OCI-LY7 (cell line): ENCODE results near the gene ZNF385D. TPM values are rescaled to one million over a fixed set of nuclear protein-coding genes. Genes with fewer than 3 reads are reported as not detected.

ENCODE experiments used
- BruUV-seq: library from RNA; stranded (reverse); fragments of 400-500 nt; replicated peaks from 2 replicates; lab custom pipeline; 2021; lab: Mats Ljungman, UMichigan
- CTCF ChIA-PET: fragments of 300-600 bp; sonication (Branson Sonifier 250); formaldehyde crosslinking; loops from one replicate; lab custom pipeline; 2022; ENCODE audit warnings: antibody characterized with exemption; ENCODE audit not compliant: unreplicated experiment; lab: Charles Lee
- POLR2A ChIA-PET: fragments of 300-600 bp; sonication (Branson Sonifier 250); formaldehyde crosslinking; loops from one replicate; lab custom pipeline; 2022; ENCODE audit warnings: antibody characterized with exemption; lab: Charles Lee
- DNase-seq: peaks from one replicate; pipeline ENCODE4 v3.0.0-alpha.2; 2015; ENCODE audit warnings: low spot score
- H2AFZ ChIP-seq: fragments of 200-600 bp; sonication (generic), shearing (Covaris generic); 2 replicates; pipeline ENCODE4 v1.6.1; 2014; ENCODE audit warnings: mild to moderate bottlenecking, antibody characterized with exemption, low read length, moderate library complexity
- H3K27ac ChIP-seq: fragments of 200-600 bp; sonication (generic); 2 replicates; pipeline ENCODE4 v1.5.1; 2014; ENCODE audit warnings: mixed run types, low read depth, mild to moderate bottlenecking, moderate library complexity, low read length, inconsistent platforms; ENCODE audit not compliant: poor library complexity, severe bottlenecking
- H3K36me3 ChIP-seq: fragments of 200-600 bp; sonication (generic); 2 replicates; pipeline ENCODE4 v1.6.1; 2014; ENCODE audit warnings: mild to moderate bottlenecking, antibody characterized with exemption, low read length, moderate library complexity, mixed read lengths; ENCODE audit not compliant: insufficient read depth
- H3K4me1 ChIP-seq: fragments of 200-600 bp; sonication (generic); 2 replicates; pipeline ENCODE4 v1.5.1; 2014; ENCODE audit warnings: mild to moderate bottlenecking, low read length; ENCODE audit not compliant: insufficient read depth, poor library complexity, severe bottlenecking
- H3K4me2 ChIP-seq: fragments of 200-600 bp; sonication (generic); 2 replicates; pipeline ENCODE4 v1.6.1; 2014; ENCODE audit warnings: mild to moderate bottlenecking, low read length
- H3K4me3 ChIP-seq: fragments of 200-600 bp; sonication (generic); 2 replicates; pipeline ENCODE4 v1.5.1; 2014; ENCODE audit warnings: mild to moderate bottlenecking, low read depth, low read length; ENCODE audit not compliant: poor library complexity, severe bottlenecking
- H3K79me2 ChIP-seq: fragments of 200-600 bp; sonication (generic); 2 replicates; pipeline ENCODE4 v1.6.1; 2016; ENCODE audit warnings: low read depth, mild to moderate bottlenecking, low read length, moderate library complexity, mixed read lengths; ENCODE audit not compliant: insufficient read depth
- H3K9me2 ChIP-seq: fragments of 200-600 bp; sonication (generic); 2 replicates; pipeline ENCODE4 v1.6.1; 2016; ENCODE audit warnings: mild to moderate bottlenecking, low read length, mixed read lengths; ENCODE audit not compliant: insufficient read depth
- H3K9me3 ChIP-seq: fragments of 200-600 bp; sonication (generic); 2 replicates; pipeline ENCODE4 v1.6.1; 2014; ENCODE audit warnings: mild to moderate bottlenecking, mixed run types, low read length, mixed read lengths
- H4K20me1 ChIP-seq: fragments of 200-600 bp; sonication (generic); 2 replicates; pipeline ENCODE4 v1.6.1; 2014; ENCODE audit warnings: mild to moderate bottlenecking, antibody characterized with exemption, low read length, moderate library complexity, mixed read lengths; ENCODE audit not compliant: insufficient read depth
- EZH2phosphoT487 ChIP-seq: fragments of 200-600 bp; sonication (generic); IDR thresholded peaks from 2 replicates; pipeline ENCODE4 v1.6.1; 2018; ENCODE audit warnings: low read depth, borderline replicate concordance, mild to moderate bottlenecking, mixed run types, antibody characterized with exemption, low read length, moderate library complexity, mixed read lengths
- intact Hi-C: fragments of 100-400 bp; cut with micrococcal nuclease; formaldehyde crosslinking; loops from one replicate; pipeline ENCODE4 v1.10.0; 2022; ENCODE audit not compliant: unreplicated experiment
- total RNA-seq, 2 experiments: library from RNA; depleted of rRNA in 1 of 2; stranded (reverse); fragments of >200 nt in 1 of 2; shearing (Covaris generic) in 1 of 2; gene quantifications; 2 replicates each; pipeline ENCODE4 v1.2.3, GENCODE V29; 2014 to 2022
- TF ChIP-seq, protein P1 (sequence below): fragments of 200-600 bp; sonication (generic); conservative IDR thresholded peaks from 2 replicates; pipeline ENCODE4 v1.5.1; 2014; ENCODE audit warnings: mild to moderate bottlenecking, antibody characterized with exemption, low read length, moderate library complexity, mixed read lengths

ZNF385D gene
- total RNA-seq, 2 experiments from 2014 or later, result 0.13 TPM; not detected in 1

DNA sequence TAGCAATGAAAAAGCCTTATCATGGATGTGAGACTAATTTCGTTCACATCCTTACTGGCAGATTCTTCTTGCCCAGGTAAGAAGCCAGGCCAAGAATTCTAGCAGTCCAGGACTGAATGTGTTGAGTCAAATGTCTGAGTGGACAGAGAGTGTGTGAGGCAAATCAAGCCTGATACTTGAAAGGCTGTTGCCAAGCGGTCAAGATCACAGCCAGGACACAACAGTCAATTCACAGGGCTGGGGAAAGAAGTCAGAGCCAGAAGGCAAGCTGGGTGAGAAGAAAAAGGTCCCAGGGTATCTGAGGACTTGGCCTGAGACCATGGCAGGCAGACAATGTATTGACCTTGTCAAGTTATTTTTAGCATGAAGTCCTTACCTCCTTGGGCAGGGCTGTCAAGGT, 301.3 kb downstream of the ZNF385D start:
- no peak overlapping the region for H3K27ac ChIP-seq
- H3K79me2 ChIP-seq, result no peaks in the 10 kb centered on the region
- H4K20me1 ChIP-seq, result no peaks in the 10 kb centered on the region
- H3K4me1 ChIP-seq, result no peaks in the 10 kb centered on the region
- H3K9me3 ChIP-seq, result no peaks in the 10 kb centered on the region
- no peak overlapping the region for H3K4me2 ChIP-seq
- H3K4me3 ChIP-seq, result no peak overlapping the region
- CTCF ChIA-PET, result no interaction called here
- no peaks in the 10 kb centered on the region for H3K36me3 ChIP-seq
- no TSS peak for BruUV-seq
- DNase-seq, result no peak
- POLR2A ChIA-PET, result no interaction called here
- intact Hi-C loops, result no loop called here
- no peak overlapping the region for H2AFZ ChIP-seq
- TF ChIP-seq EZH2phosphoT487, result no peak
- no peaks in the 10 kb centered on the region for H3K9me2 ChIP-seq

DNA sequence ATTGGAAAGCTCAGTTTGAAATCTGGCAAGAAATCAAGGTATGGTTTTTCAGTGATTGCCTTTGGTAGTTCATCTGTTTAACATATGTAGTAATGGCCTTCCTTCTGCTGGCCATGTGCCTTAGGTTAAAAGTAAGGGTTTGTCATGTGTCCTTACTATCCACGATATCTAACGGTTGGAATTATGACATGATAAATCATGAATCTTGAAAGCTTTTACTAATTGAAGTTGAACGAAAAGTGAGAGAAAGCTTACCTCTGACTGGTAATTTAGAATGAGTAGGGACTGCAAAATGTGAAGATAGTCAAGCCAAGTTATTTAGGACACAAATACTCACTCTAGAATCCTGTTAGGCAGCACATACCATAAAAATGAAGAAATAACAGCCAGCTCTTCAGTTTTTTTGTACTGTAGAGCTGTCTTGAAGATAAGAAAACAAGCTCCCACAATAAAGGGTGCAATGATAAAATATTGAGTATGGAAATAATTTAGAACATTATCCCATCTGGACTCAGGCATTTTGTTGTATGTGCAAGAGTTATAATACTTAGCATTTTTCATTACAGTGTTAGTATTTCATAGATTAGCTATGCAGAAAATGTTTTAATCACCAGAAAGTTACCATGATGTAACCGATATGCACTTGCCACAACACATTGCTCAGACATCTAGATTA, 303.4 kb downstream of the ZNF385D start:
- Histone ChIP-seq H2AFZ (no peak overlapping the region), H3K9me2 (no peaks in the 10 kb centered on the region), H3K4me1 (no peaks in the 10 kb centered on the region), H3K4me3 (no peak overlapping the region), H3K27ac (no peak overlapping the region), H3K9me3 (no peaks in the 10 kb centered on the region), H3K79me2 (no peaks in the 10 kb centered on the region), H3K36me3 (no peaks in the 10 kb centered on the region), H4K20me1 (no peaks in the 10 kb centered on the region), H3K4me2 (no peak overlapping the region)
- TF ChIP-seq, protein P1, sequence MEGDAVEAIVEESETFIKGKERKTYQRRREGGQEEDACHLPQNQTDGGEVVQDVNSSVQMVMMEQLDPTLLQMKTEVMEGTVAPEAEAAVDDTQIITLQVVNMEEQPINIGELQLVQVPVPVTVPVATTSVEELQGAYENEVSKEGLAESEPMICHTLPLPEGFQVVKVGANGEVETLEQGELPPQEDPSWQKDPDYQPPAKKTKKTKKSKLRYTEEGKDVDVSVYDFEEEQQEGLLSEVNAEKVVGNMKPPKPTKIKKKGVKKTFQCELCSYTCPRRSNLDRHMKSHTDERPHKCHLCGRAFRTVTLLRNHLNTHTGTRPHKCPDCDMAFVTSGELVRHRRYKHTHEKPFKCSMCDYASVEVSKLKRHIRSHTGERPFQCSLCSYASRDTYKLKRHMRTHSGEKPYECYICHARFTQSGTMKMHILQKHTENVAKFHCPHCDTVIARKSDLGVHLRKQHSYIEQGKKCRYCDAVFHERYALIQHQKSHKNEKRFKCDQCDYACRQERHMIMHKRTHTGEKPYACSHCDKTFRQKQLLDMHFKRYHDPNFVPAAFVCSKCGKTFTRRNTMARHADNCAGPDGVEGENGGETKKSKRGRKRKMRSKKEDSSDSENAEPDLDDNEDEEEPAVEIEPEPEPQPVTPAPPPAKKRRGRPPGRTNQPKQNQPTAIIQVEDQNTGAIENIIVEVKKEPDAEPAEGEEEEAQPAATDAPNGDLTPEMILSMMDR, result no peak
- no peak for TF ChIP-seq EZH2phosphoT487
- DNase-seq, result no peak
- ChIA-PET CTCF (no interaction called here), POLR2A (interaction anchor here (0.6 to 1.0 kb wide), 3 partner anchors 18 to 287 kb away, joined by 3 to 4 read pairs (median 4); no protein-coding TSS in a partner anchor)
- intact Hi-C loops, result no loop called here
- BruUV-seq, result no TSS peak

DNA sequence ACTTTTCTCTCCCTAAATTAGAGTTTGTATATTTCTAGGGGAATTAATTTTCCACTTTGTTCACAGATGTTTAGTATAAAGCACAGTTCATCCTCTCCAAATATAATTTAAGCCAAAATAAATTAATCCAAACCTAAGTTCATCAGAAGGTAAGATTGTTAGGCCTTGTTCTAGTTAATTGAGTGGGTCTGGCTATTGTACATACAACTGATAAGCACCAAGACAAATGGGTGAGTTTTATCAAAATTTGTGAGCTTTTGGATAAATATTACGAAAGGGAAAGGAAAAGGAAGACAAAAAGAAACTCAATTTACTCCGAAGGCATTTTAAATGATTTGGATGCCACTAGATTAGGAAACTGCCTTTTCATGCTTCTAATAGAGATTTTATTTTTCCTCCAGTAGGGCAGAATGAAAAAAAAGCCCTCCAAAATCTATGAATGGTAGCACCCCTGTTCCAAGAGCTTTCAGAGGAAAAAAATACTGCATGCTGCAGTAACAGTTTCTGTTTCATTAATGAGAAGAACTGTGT, 304.0 kb downstream of the ZNF385D start:
- no peak for TF ChIP-seq EZH2phosphoT487
- TF ChIP-seq, protein P1, result no peak
- no peaks in the 10 kb centered on the region for H3K4me1 ChIP-seq
- DNase-seq, result no peak
- intact Hi-C loops, result no loop called here
- no peaks in the 10 kb centered on the region for H3K9me2 ChIP-seq
- POLR2A ChIA-PET, result interaction anchor here (0.6 to 1.0 kb wide), 4 partner anchors 17 to 287 kb away, joined by 3 to 4 read pairs (median 4); no protein-coding TSS in a partner anchor
- H3K4me2 ChIP-seq, result no peak overlapping the region
- no peaks in the 10 kb centered on the region for H3K9me3 ChIP-seq
- CTCF ChIA-PET, result no interaction called here
- H3K4me3 ChIP-seq, result no peak overlapping the region
- BruUV-seq, result no TSS peak
- no peaks in the 10 kb centered on the region for H3K79me2 ChIP-seq
- no peak overlapping the region for H2AFZ ChIP-seq
- no peaks in the 10 kb centered on the region for H3K36me3 ChIP-seq
- H4K20me1 ChIP-seq, result no peaks in the 10 kb centered on the region
- no peak overlapping the region for H3K27ac ChIP-seq
